GM20000 (cell line): ENCODE data around the gene ELMO1.

Source experiments
- DNase-seq: peaks from one replicate; pipeline ENCODE4 v3.0.0; 2012; ENCODE audit warnings: low spot score
- TF ChIP-seq, protein P1 (sequence below): IDR thresholded peaks from 2 replicates; pipeline ENCODE4 v1.5.1; 2012; ENCODE audit warnings: mild to moderate bottlenecking, control low read depth; ENCODE audit errors: extremely low read depth, missing control alignments

The ELMO1 gene

DNA sequence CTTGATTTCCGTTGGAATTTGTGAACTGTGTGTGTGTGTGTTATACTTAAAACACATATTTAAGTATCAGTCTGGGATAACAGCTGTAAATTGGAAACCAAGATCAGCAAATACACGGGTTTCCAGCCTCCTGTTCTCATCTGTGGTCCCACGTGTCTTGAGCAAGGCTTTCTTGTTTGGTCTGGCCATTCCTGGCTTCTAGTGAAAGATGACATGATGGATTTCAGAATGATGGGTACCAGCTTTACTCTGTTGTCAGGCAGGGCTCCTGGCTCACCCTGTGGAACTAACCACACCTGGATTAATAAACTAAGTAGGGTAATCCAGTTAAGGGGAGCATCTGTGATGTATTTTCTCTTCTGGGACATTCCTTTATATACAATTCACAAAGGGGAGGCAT is 378.2 kb downstream of the ELMO1 start:
- TF ChIP-seq, protein P1, sequence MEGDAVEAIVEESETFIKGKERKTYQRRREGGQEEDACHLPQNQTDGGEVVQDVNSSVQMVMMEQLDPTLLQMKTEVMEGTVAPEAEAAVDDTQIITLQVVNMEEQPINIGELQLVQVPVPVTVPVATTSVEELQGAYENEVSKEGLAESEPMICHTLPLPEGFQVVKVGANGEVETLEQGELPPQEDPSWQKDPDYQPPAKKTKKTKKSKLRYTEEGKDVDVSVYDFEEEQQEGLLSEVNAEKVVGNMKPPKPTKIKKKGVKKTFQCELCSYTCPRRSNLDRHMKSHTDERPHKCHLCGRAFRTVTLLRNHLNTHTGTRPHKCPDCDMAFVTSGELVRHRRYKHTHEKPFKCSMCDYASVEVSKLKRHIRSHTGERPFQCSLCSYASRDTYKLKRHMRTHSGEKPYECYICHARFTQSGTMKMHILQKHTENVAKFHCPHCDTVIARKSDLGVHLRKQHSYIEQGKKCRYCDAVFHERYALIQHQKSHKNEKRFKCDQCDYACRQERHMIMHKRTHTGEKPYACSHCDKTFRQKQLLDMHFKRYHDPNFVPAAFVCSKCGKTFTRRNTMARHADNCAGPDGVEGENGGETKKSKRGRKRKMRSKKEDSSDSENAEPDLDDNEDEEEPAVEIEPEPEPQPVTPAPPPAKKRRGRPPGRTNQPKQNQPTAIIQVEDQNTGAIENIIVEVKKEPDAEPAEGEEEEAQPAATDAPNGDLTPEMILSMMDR: no peak

DNA sequence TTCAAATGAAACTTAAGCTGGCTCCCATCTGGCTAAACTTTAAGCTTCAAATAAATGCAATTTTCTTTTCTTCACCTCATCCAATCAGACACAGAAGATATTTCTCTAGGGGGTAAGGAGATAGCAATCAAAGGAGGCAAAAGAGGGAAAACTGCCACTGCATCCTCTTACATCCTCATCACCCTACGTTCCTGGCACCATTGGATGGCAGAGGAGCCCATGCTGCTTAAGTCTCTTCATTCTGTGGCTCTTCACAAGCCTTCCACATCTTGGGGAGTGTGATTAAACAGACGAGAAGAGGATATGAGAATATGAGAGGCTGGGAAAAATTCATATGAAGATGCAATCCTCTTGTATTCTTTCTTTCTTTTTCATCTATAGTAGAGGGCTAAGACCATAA is 378.6 kb downstream of the ELMO1 start:
- no peak for DNase-seq
- TF ChIP-seq, protein P1: no peak

More for the DNA sequence above, 378.2 kb downstream of the ELMO1 start:
- no peak for DNase-seq

DNA sequence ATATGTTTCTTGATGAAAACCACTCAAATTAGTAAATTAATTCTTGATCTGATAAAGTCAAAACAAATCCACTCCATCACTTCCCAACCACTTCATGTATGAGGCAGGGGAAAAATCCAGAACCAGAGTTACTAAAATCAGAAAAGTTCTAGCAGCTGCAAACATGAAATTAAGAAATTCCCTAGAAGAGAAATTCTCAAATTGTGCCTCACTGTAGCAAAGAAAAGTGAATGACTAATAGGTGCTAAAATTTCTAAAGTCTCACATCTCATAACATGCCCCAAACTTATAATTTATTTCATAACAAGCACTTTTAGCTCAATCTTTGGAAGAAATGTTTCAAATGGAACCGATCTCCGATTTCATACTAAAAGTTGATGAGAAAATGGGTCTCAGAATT is 379.3 kb downstream of the ELMO1 start:
- no peak for DNase-seq
- TF ChIP-seq, protein P1: no peak

DNA sequence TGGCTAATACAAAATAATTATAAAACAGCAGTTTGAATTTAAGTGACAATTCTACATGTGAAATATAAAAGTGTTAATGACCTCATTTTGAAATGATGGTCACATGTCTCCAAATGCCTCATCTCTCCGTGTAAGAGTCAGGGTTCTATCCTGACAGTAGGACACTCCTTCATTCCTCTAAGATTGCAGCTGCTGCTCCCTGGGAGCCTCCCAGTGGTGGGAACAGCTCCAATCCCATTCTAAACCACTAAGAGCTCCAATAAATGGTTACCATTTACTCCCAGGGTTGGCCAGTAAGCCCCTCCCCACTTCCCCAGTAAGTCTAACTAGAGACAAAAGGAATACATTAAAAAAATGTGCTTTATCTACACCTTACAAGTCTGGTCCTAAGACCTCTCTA is 379.8 kb downstream of the ELMO1 start:
- no peak for DNase-seq
- TF ChIP-seq, protein P1: no peak

DNA sequence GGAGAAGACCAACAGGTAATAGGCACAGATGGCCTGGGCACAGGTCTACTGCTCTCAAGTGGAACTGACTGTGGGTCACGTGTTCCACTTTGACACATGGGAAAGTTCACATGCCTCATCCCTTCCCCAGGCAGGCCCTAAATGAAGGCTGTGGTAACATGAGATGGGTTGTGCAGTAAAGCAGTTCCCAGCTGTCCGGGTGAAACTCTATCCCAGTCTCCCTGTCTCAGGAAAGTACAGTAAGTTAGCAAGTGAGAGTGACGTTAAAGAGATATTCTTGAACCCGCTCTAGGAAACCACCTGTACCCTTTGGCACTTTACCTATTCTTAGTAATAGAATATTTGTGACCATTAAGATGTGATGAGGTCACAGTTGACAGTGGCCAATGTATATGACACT is 380.6 kb downstream of the ELMO1 start:
- TF ChIP-seq, protein P1: no peak
- DNase-seq: no peak

DNA sequence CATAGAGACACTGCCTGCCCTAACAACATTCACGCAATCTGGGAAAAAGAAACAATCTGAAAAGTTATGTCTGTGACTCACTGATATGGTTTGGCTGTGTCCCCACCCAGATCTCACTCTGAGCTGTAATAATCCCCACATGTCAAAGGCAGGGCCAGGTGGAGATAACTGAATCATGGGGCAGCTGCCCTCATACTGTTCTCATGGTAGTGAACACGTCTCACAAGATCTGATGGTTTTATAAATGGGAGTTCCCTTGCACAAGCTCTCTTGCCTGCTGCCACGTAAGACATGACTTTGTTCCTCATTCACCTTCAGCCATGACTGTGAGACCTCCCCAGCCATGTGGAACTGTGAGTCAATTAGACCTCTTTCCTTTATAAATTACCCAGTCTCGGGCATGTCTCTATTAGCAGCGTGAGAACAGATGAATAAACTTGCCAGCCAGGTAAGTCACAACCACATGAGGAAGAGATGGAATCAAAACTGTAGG is 382.8 kb downstream of the ELMO1 start:
- DNase-seq: peak; percentile 11

DNA sequence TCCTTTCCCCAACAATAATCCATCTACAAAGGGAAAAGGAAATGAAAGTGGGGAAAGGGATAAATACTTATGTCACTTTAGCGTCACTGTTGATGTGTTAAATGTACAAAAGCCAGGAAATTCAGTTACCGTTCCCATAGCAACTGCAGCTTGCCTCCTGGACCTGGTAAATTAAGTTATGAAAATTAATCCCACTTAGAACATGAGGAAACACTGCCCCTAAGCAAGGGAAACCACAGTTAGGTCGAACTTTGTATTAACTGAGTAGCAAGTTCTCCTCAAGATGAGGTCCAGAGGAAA is 386.2 kb downstream of the ELMO1 start:
- TF ChIP-seq, protein P1: no peak
- DNase-seq: no peak

More for the DNA sequence above, 382.8 kb downstream of the ELMO1 start:
- TF ChIP-seq, protein P1: no peak
